Transverse colon (tissue), 4 donors: ENCODE results near the gene SYT17. TPM values are rescaled to one million over a fixed set of nuclear protein-coding genes. Genes with fewer than 3 reads are reported as not detected.

Experiments
- DNase-seq: peaks from one replicate; pipeline ENCODE4 v3.0.0-alpha.2; 2019
- H3K27ac ChIP-seq, 4 donors: fragments of 200-600 bp; sonication (generic); 2 replicates each; pipeline ENCODE4 v1.5.1; 2016 to 2018; ENCODE audit warnings: inconsistent platforms in 4 of 4
- H3K27me3 ChIP-seq: fragments of 200-600 bp; sonication (generic); 2 replicates; pipeline ENCODE4 v1.5.1; 2017; ENCODE audit warnings: inconsistent platforms
- H3K36me3 ChIP-seq, 4 donors: fragments of 200-600 bp; sonication (generic); 2 replicates each; pipeline ENCODE4 v1.5.1; 2017 to 2019; ENCODE audit warnings: inconsistent platforms in 4 of 4
- H3K4me1 ChIP-seq, 4 donors: fragments of 200-600 bp; sonication (generic); 2 replicates each; pipeline ENCODE4 v1.5.1; 2017 to 2020; ENCODE audit warnings: inconsistent platforms in 4 of 4
- H3K4me3 ChIP-seq, 4 donors: fragments of 200-600 bp; sonication (generic); 1 replicate in 1 of 4; 2 replicates in 3 of 4; pipeline versions ENCODE4 v1.5.1 to v1.6.1; 2017 to 2019; ENCODE audit warnings: inconsistent platforms in 4 of 4
- H3K9me3 ChIP-seq, 2 donors: fragments of 200-600 bp; sonication (generic); 2 replicates each; pipeline ENCODE4 v1.5.1; 2017 to 2019; ENCODE audit warnings: inconsistent platforms in 2 of 2
- EP300 ChIP-seq: sonication (generic); formaldehyde crosslinking; IDR thresholded peaks from one replicate; pipeline ENCODE4 v1.6.1; 2017; ENCODE audit warnings: antibody characterized with exemption, low read depth
- POLR2A ChIP-seq: fragments of 450-650 bp; IDR thresholded peaks from one replicate; pipeline ENCODE4 v1.6.1; 2016; ENCODE audit warnings: antibody characterized with exemption, mild to moderate bottlenecking, moderate library complexity
- POLR2AphosphoS5 ChIP-seq, 3 donors: sonication (generic); formaldehyde crosslinking; IDR thresholded peaks; one replicate each; pipeline ENCODE4 v1.6.1; 2016; ENCODE audit warnings: antibody characterized with exemption in 3 of 3
- WGBS, 2 donors: methylation state at CpG; one replicate each; pipeline ENCODE4 v1.1.5; 2018; ENCODE audit warnings: low coverage in 1 of 2; 5-methylcytosine and 5-hydroxymethylcytosine counted together
- in situ Hi-C, 4 donors: fragments of 200-750 bp; cut with MboI; loops; one replicate each; pipeline versions ENCODE4 v1.15.0 to v1.15.1; 2017; ENCODE audit warnings: low sequenced_read_pairs in 3 of 4, low pct_ligation_motif_present in 1 of 4, low pct_unique_long_range_greater_than_20kb in 1 of 4
- intact Hi-C: fragments of 100-400 bp; cut with DNase I; formaldehyde crosslinking; loops from one replicate; pipeline ENCODE4 v1.15.1; 2023; ENCODE audit warnings: low total_unique reads
- total RNA-seq, 4 donors: library from RNA; depleted of rRNA; stranded (reverse); fragments of >200 nt; gene quantifications; one replicate each; pipeline ENCODE4 v1.1.0, GENCODE V29; 2016
- TF ChIP-seq, protein P1 (sequence below), 5 experiments: fragments of 200-600 bp in 3 of 5; fragments of 450-650 bp in 2 of 5; sonication (generic) in 3 of 5; IDR thresholded peaks; 1 replicate in 2 of 5; 2 replicates in 3 of 5; pipeline ENCODE4 v1.5.1; 2016 to 2017; ENCODE audit warnings: antibody characterized with exemption in 5 of 5, inconsistent platforms in 3 of 5, mild to moderate bottlenecking in 2 of 5, moderate library complexity in 1 of 5

Gene SYT17
- total RNA-seq, 4 donors from 2014 or later = 9.1 to 51.7 (median 19.1) TPM

- no peaks in the 10 kb centered on the region for H3K4me1 ChIP-seq
- whole genome bisulfite sequencing, 2 donors = 55 to 59% methylated on average over 14 to 27 of the region's 27 CpGs
- H3K27ac ChIP-seq = no peak overlapping the region
- no peaks in the 10 kb centered on the region for H3K27me3 ChIP-seq
- intact Hi-C loops (no loop called here), in situ Hi-C loops (loop anchor here in 2 of 4 donors (10.0 kb wide), 2 partner anchors 95 to 195 kb away; no protein-coding TSS in a partner anchor)
- DNase-seq = peak; percentile 78
- no peak for TF ChIP-seq POLR2AphosphoS5 (IDR thresholded peaks at IDR 0.05)
- no peak for TF ChIP-seq EP300
- no peak for TF ChIP-seq POLR2A
- TF ChIP-seq, protein P1, sequence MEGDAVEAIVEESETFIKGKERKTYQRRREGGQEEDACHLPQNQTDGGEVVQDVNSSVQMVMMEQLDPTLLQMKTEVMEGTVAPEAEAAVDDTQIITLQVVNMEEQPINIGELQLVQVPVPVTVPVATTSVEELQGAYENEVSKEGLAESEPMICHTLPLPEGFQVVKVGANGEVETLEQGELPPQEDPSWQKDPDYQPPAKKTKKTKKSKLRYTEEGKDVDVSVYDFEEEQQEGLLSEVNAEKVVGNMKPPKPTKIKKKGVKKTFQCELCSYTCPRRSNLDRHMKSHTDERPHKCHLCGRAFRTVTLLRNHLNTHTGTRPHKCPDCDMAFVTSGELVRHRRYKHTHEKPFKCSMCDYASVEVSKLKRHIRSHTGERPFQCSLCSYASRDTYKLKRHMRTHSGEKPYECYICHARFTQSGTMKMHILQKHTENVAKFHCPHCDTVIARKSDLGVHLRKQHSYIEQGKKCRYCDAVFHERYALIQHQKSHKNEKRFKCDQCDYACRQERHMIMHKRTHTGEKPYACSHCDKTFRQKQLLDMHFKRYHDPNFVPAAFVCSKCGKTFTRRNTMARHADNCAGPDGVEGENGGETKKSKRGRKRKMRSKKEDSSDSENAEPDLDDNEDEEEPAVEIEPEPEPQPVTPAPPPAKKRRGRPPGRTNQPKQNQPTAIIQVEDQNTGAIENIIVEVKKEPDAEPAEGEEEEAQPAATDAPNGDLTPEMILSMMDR (IDR thresholded peaks at IDR 0.05) = peak; percentile 67 to 80 (median 74)
- no peaks in the 10 kb centered on the region for H3K36me3 ChIP-seq
- no peak overlapping the region for H3K4me3 ChIP-seq
- H3K9me3 ChIP-seq = no peaks in the 10 kb centered on the region
These were observed 11.8 kb downstream of the SYT17 start for GRCh38 chr16:19179546-19180490.

DNA sequence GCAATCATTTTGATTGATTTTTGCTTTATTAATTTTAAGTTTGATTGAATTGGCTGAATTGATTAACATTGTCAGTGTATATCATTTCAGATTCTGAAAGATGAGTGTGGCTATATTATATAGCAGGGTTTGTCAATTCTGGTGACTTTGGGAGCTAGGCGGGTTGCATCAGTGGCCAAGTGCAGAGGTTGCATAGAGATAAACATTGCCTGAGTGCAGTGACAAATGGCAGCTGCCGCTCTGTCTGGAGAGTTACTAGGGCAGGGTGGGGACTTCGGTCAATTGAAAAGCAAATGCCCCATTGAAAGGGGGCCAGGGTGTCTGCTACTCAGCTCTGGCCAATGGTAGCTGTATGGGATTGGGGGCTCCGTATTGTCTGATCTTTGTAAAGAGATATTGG is 12.7 kb downstream of the SYT17 start:
- Histone ChIP-seq H3K4me3 (no peak overlapping the region), H3K9me3 (no peaks in the 10 kb centered on the region), H3K4me1 (no peaks in the 10 kb centered on the region), H3K27me3 (no peaks in the 10 kb centered on the region), H3K36me3 (no peaks in the 10 kb centered on the region), H3K27ac (no peak overlapping the region)
- intact Hi-C loops (no loop called here), in situ Hi-C loops (no loop called here)
- WGBS, 2 donors = 88% methylated on average over 4 of the region's 4 CpGs; no CpG with 5 or more reads in 1 of the 2 donors
- no peak for DNase-seq
- TF ChIP-seq POLR2A (no peak), EP300 (no peak), POLR2AphosphoS5 (IDR thresholded peaks at IDR 0.05) (no peak)
- TF ChIP-seq, protein P1 (IDR thresholded peaks at IDR 0.05) = no peak

GRCh38 chr16:19182481-19182880 is 14.4 kb downstream of the SYT17 start:
- intact Hi-C loops = no loop called here
- H3K4me3 ChIP-seq = no peak overlapping the region
- in situ Hi-C loops = no loop called here
- DNase-seq = no peak
- TF ChIP-seq POLR2A = no peak
- TF ChIP-seq EP300 = no peak
- TF ChIP-seq POLR2AphosphoS5 (IDR thresholded peaks at IDR 0.05) = no peak
- no peaks in the 10 kb centered on the region for H3K36me3 ChIP-seq
- no peak overlapping the region for H3K27ac ChIP-seq
- H3K9me3 ChIP-seq = no peaks in the 10 kb centered on the region
- 87 to 100% methylated on average over 1 to 6 of the region's 6 CpGs for WGBS, 2 donors
- no peaks in the 10 kb centered on the region for H3K27me3 ChIP-seq
- H3K4me1 ChIP-seq = no peaks in the 10 kb centered on the region

- WGBS, 2 donors = 75 to 82% methylated on average over 3 to 6 of the region's 6 CpGs
These were observed 15.1 kb downstream of the SYT17 start for GRCh38 chr16:19183187-19183586.

More at GRCh38 chr16:19183187-19183586, 15.1 kb downstream of the SYT17 start:
- no peaks in the 10 kb centered on the region for H3K9me3 ChIP-seq
- H3K4me3 ChIP-seq = no peak overlapping the region
- TF ChIP-seq, protein P1 (IDR thresholded peaks at IDR 0.05) = no peak
- TF ChIP-seq POLR2AphosphoS5 (IDR thresholded peaks at IDR 0.05) (no peak), EP300 (no peak), POLR2A (no peak)
- no peaks in the 10 kb centered on the region for H3K36me3 ChIP-seq
- no peak overlapping the region for H3K27ac ChIP-seq
- DNase-seq = no peak
- H3K27me3 ChIP-seq = no peaks in the 10 kb centered on the region
- H3K4me1 ChIP-seq = no peaks in the 10 kb centered on the region
- intact Hi-C loops (no loop called here), in situ Hi-C loops (no loop called here)
